Right cardiac atrium (tissue), 5 donors: ENCODE data around the gene RNASEH2B. TPM values are rescaled to one million over a fixed set of nuclear protein-coding genes. Genes with fewer than 3 reads are reported as not detected.

ENCODE experiments used
- ATAC-seq, 2 donors: fragments of 200-7000 bp; cut with Tn5 transposase; one replicate each; pipeline versions ENCODE4 v1.8.0 to v1.9.1; 2020; ENCODE audit warnings: moderate library complexity in 2 of 2, mild to moderate bottlenecking in 1 of 2
- DNase-seq, 3 donors: peaks; one replicate each; pipeline ENCODE4 v3.0.0-alpha.2; 2020
- H3K27ac ChIP-seq: one replicate; pipeline ENCODE4 v1.5.1; 2013; ENCODE audit warnings: mild to moderate bottlenecking, low read length, control low read depth, moderate library complexity
- H3K27me3 ChIP-seq: one replicate; pipeline ENCODE4 v1.6.1; 2013; ENCODE audit not compliant: control insufficient read depth, insufficient read depth
- H3K4me1 ChIP-seq: one replicate; pipeline ENCODE4 v1.6.1; 2013; ENCODE audit warnings: low read length; ENCODE audit not compliant: control insufficient read depth, insufficient read depth
- H3K4me3 ChIP-seq: one replicate; pipeline ENCODE4 v1.5.1; 2013; ENCODE audit warnings: low read length, control low read depth
- H3K9me3 ChIP-seq: one replicate; pipeline ENCODE4 v1.6.1; 2013; ENCODE audit warnings: low read length; ENCODE audit not compliant: control insufficient read depth
- WGBS: extraction: QIAGEN DNeasy Blood & Tissue Kit; methylation state at CpG from one replicate; pipeline ENCODE4 v1.1.7; 2013; 5-methylcytosine and 5-hydroxymethylcytosine counted together
- intact Hi-C, 4 donors: fragments of 100-400 bp; cut with DNase I; formaldehyde crosslinking; loops; one replicate each; pipeline versions ENCODE4 v1.11.0 to v1.14.0; 2022 to 2023
- polyA plus RNA-seq: library from polyadenylated mRNA; stranded (reverse); fragments of 200-250 nt; gene quantifications from one replicate; pipeline ENCODE4 v1.2.3, GENCODE V29; 2013
- total RNA-seq, 4 donors: library from RNA; stranded (reverse); fragmentation: NEBNext Ultra II Directional; extraction: Animal tissue kit (Norgen Biotek cat#: 25700); gene quantifications; one replicate each; pipeline ENCODE4 v1.2.1, GENCODE V29; 2021
- donor health status: healthy with polysubstance abuse.
- donor health status: DM: no; HTN: yes; CAD: no.
- donor health status: DM: no; HTN: no; CAD: no.
- donor health status: DM: no; HTN: yes; CAD: no; lungs with severe emphysema.
- donor health status: DM: yes; HTN: yes; CAD: no.

Gene RNASEH2B
- total and polyA plus RNA-seq, 5 donors, result 45.3 to 58.0 (median 47.8) TPM

DNA sequence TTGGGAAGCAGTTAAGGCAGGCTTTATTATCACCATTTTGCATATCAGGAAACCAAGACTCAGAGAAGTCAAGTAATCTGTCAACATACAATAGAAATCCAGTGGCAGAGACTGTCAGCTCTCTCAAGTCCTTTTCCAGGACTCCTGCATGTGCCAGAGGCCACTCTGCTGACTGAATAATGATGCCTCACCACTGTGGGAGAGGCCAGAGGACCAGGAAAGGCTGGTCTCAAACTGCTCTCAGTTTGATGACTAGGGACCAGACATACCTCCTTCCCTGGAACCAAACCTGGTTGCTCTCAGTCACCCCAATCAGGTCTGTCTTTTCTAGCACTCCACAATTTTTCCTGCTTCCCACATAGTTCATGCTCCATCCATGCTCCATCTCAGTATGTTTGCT, 8.0 kb downstream of the RNASEH2B start:
- Histone ChIP-seq H3K4me1 (peaks cover 7% of the 10 kb centered on the region), H3K27ac (no peak overlapping the region), H3K9me3 (no peaks in the 10 kb centered on the region), H3K27me3 (no peaks in the 10 kb centered on the region), H3K4me3 (no peak overlapping the region)
- intact Hi-C loops, result loop anchor here in 2 of 4 donors (10.0 kb wide), 2 partner anchors 383 to 943 kb away; no protein-coding TSS in a partner anchor
- no peak for DNase-seq
- no peak for ATAC-seq

DNA sequence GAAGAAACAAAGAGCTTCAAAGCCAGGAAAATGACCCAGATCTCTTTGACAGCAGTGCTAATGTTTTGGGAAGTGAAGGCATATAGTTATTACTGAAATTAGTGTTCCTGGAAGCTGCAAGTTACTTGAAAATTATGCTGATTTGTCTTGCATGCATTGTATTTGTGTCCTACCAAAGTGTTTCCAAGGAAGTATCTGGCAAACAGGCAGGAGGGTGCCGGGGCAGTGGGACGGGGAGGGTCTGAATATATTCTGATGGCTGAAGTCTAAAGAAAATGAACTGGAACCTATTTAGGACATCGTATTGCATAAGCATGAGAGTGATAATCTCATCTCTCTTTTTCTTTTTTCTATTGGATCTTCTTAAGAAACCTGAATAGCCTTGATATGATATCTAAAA, 9.0 kb downstream of the RNASEH2B start:
- WGBS, result 81% methylated on average over 3 of the region's 3 CpGs
- no peak for ATAC-seq
- no peak overlapping the region for H3K27ac ChIP-seq
- no peaks in the 10 kb centered on the region for H3K27me3 ChIP-seq
- DNase-seq, result no peak
- peaks cover 7% of the 10 kb centered on the region for H3K4me1 ChIP-seq
- H3K4me3 ChIP-seq, result no peak overlapping the region
- intact Hi-C loops, result loop anchor here in 2 of 4 donors (10.0 kb wide), 2 partner anchors 384 to 944 kb away; no protein-coding TSS in a partner anchor
- H3K9me3 ChIP-seq, result no peaks in the 10 kb centered on the region

DNA sequence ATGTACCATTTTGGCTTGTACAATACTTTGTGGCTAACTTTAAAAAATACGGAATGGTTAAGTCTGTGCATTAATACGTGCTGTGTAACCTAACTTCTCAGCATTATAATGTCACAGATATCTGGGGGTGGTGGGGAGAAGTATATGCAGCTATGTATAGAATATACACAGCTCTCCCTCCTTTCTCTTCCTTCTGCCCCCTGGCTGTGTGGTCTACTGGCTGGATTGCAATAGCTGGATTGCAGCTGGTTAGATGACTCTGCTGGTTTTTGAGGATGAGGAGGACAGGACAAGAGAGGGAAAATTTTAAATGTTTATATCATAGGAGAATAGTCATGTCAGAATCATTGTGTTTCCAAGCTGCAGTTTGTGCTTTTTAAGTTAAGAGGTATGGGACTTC, 9.7 kb downstream of the RNASEH2B start:
- Histone ChIP-seq H3K27ac (no peak overlapping the region), H3K27me3 (no peaks in the 10 kb centered on the region), H3K4me1 (peaks cover 7% of the 10 kb centered on the region), H3K4me3 (no peak overlapping the region), H3K9me3 (no peaks in the 10 kb centered on the region)
- intact Hi-C loops, result loop anchor here in 2 of 4 donors (10.0 kb wide), 2 partner anchors 384 to 944 kb away; no protein-coding TSS in a partner anchor
- DNase-seq, result no peak
- 84% methylated on average over 2 of the region's 2 CpGs for WGBS
- ATAC-seq, result no peak

DNA sequence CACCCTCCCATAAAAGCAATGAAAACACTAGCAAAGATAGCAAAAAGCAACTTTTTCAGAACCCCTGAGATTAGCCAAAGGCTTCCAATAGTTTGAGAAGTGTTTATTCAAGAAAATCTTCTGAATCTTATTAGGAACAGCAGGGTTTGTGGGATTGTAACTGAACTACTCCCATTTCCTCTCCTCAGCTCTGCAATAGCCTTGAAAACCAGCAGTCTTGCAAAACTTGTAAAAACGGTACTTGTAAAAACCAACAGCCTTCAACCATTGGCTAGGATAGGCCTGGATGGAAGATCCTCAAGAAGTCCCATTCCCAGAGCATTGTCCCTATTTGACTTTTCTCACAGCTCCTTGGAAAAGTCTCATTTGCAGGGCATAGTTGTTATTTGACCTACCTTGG, 12.1 kb downstream of the RNASEH2B start:
- H3K4me1 ChIP-seq, result peaks cover 7% of the 10 kb centered on the region
- ATAC-seq (no peak), DNase-seq (no peak)
- WGBS, result 86% methylated on average over 1 of the region's 1 CpG
- no peaks in the 10 kb centered on the region for H3K9me3 ChIP-seq
- intact Hi-C loops, result no loop called here
- no peak overlapping the region for H3K27ac ChIP-seq
- no peak overlapping the region for H3K4me3 ChIP-seq
- H3K27me3 ChIP-seq, result no peaks in the 10 kb centered on the region

DNA sequence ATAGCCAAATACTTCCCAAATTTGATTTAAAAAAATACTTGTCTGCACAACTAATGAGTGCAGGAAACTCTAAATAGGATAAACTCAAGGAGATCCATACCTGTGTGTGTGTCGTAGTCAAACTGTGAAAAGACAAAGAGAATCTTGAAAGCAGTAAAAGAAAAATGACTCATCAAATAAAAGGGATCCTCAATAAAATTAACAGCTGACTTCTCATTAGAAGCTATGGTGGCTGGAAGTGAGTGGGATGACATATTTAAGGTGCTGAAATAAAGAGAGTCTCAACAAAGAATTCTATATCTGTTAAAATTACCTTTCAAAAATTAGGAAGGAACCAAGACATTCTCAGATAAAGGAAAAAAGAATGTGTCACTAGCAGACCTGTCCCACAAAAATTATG, 13.7 kb downstream of the RNASEH2B start:
- no peak for DNase-seq
- WGBS, result 100% methylated on average over 1 of the region's 1 CpG
- H3K4me1 ChIP-seq, result no peaks in the 10 kb centered on the region

DNA sequence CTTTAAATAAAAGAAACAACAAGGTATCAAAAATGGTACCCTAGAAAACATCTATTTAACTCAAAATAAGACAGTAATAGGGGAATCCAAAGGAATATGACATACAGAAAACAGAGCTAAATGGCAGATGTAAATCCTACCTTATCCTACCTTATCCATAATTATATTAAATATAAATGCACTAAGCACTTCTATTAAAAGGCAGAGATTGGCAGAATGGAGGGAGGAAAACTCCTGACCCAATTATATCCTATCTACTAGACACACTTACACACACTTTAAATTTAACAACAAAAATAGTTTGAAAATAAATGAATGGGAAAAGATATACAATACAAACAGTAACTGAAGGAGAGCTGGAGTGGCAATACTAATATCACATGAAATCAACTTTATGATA, 14.4 kb downstream of the RNASEH2B start:
- H3K4me3 ChIP-seq, result no peak overlapping the region
- intact Hi-C loops, result no loop called here
- no peak overlapping the region for H3K27ac ChIP-seq
- no peak for DNase-seq
- peaks cover 2% of the 10 kb centered on the region for H3K4me1 ChIP-seq
- H3K27me3 ChIP-seq, result no peaks in the 10 kb centered on the region
- ATAC-seq, result no peak
- no peaks in the 10 kb centered on the region for H3K9me3 ChIP-seq

More for the DNA sequence above, 13.7 kb downstream of the RNASEH2B start:
- Histone ChIP-seq H3K27ac (no peak overlapping the region), H3K27me3 (no peaks in the 10 kb centered on the region), H3K9me3 (no peaks in the 10 kb centered on the region), H3K4me3 (no peak overlapping the region)
- intact Hi-C loops, result no loop called here
- ATAC-seq, result no peak

DNA sequence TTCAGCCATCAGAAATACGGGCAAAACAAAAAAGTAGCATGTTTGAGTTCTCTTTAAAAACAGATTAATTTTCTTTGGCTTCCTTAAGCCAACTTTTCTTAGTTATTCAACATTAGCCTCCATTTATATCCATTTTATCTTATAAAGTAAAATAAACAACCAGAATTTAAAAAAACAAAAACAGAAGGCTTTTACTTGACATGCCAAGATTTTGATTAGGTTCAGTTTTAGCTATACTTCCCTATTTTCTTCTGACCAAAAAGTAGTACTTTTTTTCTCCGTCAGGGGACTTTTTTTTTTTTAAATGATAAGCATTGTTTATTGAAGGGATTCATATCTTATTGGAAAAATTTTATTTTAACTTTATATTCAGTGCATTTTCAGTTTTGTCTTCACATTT, 18.1 kb downstream of the RNASEH2B start:
- peaks cover 2% of the 10 kb centered on the region for H3K4me1 ChIP-seq
- 63% methylated on average over 2 of the region's 2 CpGs for WGBS
- DNase-seq (no peak), ATAC-seq (no peak)
- H3K4me3 ChIP-seq, result no peak overlapping the region
- no peak overlapping the region for H3K27ac ChIP-seq
- no peaks in the 10 kb centered on the region for H3K27me3 ChIP-seq
- no peaks in the 10 kb centered on the region for H3K9me3 ChIP-seq
- intact Hi-C loops, result no loop called here

DNA sequence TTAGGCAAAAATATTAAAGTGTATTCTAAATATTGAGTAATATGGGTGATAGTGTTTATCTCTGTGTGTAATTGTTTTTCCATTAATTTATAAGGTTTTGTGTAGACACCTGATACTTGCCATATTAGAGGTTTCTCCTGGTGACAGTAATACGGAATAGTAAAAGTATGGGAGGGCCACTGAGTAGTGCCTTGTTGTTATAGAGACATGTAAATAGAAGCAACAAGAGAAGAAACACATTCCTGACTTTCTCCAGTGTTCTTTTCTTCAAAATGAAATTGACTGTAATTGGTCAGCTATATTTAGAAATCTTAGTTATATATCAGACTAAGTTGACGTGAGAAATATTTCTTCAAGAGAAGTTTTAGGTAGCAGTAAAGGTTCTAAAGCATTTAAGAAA, 18.5 kb downstream of the RNASEH2B start:
- Histone ChIP-seq H3K4me1 (peaks cover 2% of the 10 kb centered on the region), H3K4me3 (no peak overlapping the region), H3K27me3 (no peaks in the 10 kb centered on the region), H3K27ac (no peak overlapping the region), H3K9me3 (no peaks in the 10 kb centered on the region)
- WGBS, result 37% methylated on average over 2 of the region's 2 CpGs
- DNase-seq (no peak), ATAC-seq (peak in 1 of 2 donors; percentile 38)
- intact Hi-C loops, result no loop called here

DNA sequence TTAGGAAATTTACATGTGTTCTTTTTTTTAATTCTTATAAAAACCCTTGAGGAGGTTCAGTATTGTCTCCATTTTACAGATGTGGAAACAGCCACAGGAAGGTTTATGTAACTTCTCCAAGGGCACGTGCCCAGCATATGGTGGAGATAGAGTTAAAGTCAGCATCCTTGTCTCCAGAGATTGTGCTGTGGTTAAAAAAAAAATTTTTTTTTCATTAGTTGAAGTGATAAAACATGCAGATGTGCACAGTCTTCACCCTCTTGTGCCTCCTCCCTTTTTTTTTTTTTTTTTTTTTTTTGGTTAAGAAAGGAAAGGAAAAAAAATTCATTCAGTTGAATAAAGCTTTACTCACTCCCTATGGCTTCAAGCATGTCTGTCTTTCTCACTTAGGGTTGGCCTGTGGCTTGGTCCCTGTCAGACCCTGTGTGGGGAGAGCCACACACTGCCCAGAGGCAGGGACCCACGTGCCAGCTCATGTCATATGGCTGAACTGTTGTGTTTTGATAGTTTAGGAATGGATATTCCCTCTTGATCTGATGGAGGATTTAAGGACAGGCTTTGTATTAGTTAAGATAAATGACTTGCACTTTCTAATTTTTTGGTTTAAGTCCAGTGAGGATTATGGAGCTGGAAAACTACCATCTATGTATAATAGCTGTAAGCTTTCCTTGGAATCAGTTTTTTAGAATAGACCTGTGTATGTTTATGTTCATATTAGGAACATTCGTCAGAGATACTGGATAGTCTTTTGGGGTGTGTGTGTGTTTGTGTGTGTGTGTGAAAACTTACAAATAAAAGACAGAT, 19.3 kb downstream of the RNASEH2B start:
- Histone ChIP-seq H3K9me3 (no peaks in the 10 kb centered on the region), H3K27me3 (no peaks in the 10 kb centered on the region), H3K4me3 (no peak overlapping the region), H3K27ac (no peak overlapping the region), H3K4me1 (peaks cover 2% of the 10 kb centered on the region)
- 69% methylated on average over 3 of the region's 3 CpGs for WGBS
- DNase-seq (no peak), ATAC-seq (no peak)
- intact Hi-C loops, result no loop called here

DNA sequence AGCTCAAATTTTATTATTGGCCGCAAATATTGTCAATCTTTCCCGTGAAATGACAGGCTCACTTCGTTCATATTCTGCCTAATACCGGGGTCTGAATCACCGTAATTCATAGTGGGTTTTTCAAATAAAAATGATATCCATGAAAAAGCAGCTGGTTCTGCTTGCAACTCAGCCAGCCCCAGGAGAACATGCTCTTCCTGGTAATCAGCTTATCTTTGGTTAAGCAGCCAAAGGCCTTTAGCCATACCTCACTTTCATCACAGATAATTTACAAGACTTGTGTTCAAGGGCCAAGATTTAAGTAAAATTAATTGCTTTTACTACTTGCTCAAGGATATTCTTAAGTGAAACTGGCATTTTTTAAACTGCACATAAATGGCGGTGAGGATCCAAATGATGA, 22.5 kb downstream of the RNASEH2B start:
- peaks cover 2% of the 10 kb centered on the region for H3K4me1 ChIP-seq
- WGBS, result 96% methylated on average over 6 of the region's 6 CpGs
- intact Hi-C loops, result no loop called here
- ATAC-seq (no peak), DNase-seq (no peak)
- no peaks in the 10 kb centered on the region for H3K27me3 ChIP-seq
- H3K9me3 ChIP-seq, result no peaks in the 10 kb centered on the region
- H3K27ac ChIP-seq, result no peak overlapping the region
- H3K4me3 ChIP-seq, result no peak overlapping the region

DNA sequence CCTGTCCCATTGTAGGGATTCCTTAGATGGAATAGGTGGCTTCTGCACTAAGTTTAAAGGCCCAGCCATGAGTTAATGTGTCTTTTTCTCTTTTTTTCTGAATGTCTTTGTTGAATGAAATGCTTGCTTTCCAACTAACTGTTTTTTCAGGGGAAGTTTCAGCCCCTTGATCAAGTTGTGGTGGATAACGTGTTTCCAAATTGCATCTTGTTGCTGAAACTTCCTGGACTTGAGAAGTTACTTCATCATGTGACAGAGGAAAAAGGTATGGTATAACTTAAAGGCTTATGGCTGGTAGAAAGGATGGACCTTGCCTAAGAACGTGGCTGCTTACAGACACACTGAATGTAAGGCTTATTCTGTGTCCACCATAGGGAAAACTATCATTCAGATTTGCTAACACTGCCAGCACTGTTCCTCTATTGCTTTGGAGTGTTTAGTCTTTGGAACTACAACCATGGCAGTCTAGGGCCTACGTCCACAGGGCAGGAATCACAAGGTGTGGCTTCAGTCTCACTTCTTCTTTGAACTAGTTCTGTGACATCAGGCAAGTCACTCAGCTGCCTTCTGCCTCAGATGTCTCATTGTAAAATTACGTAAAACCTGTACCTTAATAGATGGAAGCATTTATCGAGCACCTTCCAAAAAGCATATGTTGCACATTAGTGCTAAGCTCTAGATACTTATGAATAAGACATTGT, 25.3 kb downstream of the RNASEH2B start:
- intact Hi-C loops, result no loop called here
- Histone ChIP-seq H3K27ac (no peak overlapping the region), H3K4me1 (no peaks in the 10 kb centered on the region), H3K4me3 (no peak overlapping the region), H3K9me3 (no peaks in the 10 kb centered on the region), H3K27me3 (no peaks in the 10 kb centered on the region)
- ATAC-seq, result no peak
- 91% methylated on average over 5 of the region's 5 CpGs for WGBS
- DNase-seq, result no peak
